GM19452 (cell line): ENCODE data around the gene GRIP2.

Experiments
- ATAC-seq: cut with Tn5 transposase; IDR thresholded peaks from one replicate; pipeline ENCODE4 v1.9.1; 2021; ENCODE audit not compliant: unreplicated experiment

The GRIP2 gene

DNA sequence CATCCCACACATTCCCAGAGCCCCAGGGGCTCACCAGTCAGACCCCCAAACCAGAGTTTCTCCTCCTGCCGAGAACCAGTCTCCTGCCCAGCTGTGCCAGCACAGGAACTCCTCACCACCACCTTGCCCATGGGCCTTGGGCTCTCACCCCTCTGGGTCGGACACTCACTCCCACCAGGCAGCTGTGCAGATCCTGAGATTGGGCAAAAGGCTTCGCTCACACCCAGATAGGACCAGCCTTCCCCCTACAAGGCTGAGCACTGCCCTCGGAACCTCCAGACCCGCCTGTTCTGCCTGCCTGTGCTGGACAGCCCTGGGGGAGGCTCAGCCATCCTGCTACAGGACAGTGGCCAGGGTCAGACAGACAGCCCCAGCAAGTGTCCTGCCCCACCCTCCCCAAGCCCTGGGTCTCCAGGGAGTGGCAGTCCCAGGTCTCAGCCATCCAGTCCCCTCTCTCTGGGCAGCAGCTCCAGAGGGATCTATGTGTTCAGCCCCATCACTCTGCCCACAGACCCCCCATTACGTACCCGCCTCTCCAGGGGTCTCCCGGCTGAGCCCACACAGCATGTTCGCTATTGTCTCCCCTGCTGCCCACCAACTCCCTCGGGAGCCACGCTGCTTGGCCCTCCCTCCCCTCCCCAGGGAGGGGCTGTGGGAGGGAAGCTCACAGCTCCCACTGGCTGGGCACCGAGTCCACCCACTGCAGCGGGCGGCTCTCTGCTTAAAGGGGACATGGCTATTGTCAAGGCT lies at the start of gene GRIP2:
Gene GRIP2 (minus strand): TSS at position 601 of the 750 bp plus-strand sequence. CDS start 34 bp downstream, at position 567.
- ATAC-seq = no peak

DNA sequence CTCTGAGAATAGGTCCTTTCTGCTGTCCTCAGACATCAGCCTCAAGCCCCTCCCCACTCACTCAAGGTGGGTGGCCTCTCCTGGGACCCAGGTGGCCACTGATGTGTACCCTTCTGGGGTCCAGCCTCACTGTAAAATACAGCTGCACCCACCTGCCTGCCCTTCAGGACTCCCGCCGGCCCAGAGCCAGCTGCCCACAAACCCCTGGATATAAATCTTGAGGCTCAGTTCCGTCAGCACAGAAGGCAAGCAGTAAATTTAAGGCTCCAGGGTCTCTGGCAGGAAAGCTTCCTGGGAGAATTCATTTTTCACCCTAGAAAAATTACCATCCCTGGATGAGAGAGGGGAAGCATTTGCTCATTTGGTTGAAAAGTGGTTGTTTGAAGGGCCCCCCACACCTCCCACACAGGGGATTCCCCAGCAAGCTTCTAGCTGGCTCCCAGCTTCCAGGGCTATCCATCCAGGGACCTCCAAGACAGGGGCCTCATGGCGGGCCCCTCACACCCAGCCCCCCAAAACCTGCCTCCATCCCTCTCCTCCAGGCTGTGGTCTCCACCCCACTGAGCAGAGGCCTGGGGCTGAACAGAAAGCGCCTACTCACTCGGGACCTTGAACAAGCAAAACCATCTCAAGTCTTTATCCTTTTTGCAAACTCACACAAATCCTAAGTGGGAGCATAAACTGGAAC lies 48.4 kb upstream of the GRIP2 start:
- ATAC-seq = no peak

DNA sequence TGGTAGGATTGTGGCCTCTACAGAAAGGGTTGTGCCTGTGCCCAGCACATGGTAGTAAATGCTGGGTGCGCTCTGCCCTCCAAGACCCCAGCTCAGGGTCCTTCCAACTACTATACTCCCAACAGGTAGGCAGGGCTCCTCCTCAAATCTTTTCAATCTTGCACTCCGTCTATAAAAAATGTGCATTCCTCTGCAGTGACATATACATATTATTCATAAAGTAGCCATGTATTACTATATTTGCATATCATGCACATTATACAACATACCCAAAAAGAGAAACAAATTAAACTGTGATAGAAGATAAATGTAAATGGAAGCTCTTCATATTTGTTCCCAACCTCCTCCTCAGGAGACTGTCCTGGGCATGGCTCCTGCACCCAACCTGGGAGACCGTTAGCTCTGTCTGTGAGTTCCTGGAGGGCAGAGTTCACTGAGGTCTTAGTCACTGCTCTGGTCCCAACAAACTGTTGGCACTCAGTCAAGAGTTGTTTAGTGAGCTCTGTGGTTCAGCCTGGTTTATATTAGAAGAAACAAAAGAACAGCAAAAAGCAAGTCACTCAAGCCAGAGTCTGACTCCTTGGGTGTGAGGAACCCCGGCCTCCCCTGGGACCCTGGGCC lies 47.7 kb upstream of the GRIP2 start:
- no peak for ATAC-seq

DNA sequence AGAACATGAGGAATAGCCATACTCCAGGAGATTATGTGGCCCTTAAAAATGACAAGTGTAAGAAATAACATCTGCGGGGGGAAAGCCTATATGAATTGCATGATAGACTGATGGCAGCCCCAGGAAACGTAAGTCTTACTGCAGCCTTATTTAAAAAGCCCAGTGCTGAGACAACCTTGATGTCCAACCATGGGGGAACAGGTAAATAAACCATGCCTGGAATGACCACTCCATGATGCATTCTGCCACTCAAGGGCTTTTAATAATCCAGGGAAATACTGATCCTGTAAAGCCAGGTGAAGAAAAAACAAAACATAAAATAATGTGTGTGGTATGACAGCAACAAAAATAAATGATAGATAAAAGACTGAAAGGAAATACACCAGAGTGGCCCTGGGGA lies 46.5 kb upstream of the GRIP2 start:
- no peak for ATAC-seq

DNA sequence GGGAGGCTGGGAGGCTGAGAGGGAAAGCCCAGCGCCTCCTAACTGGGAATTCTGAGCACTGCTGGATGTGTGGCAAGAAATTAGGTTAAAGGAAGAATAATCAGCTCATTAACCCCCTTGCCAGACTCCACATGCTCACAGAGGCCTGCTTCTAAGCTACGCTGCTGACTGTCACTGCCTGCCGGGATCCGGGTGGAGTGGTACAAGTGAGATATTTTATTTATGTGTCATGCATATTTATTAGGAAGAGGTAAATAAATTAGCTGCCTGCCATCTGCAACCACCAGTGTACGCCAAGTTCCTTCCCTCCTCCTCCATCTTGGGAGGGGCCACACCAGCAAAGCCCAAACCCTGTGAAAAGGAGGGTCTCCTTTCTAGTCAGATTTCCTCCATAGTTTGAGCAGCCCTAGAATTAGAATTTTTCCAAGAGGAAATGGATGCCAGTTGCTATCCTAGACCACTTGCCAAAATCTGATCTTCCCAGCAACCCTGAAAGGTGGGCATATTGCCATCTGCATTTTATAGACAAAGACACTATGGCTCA lies 43.5 kb upstream of the GRIP2 start:
- ATAC-seq = no peak

DNA sequence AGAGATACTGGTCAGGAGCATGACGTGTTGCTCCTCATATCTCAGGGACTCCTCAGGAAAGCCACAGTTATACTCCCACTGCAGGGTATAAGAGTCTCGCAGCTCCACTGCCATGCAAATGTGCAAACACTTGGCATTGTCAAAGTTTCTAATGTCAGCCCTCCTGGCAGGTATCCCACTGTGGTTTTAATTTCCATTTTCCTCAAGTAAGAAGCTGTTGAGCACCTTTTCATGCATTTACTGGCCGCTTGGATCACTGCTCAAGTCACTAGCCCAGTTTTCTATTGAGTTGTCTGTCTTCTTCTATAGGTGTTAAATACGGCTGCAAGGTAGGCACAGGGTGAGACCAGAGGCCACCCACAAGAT lies 41.9 kb upstream of the GRIP2 start:
- no peak for ATAC-seq

DNA sequence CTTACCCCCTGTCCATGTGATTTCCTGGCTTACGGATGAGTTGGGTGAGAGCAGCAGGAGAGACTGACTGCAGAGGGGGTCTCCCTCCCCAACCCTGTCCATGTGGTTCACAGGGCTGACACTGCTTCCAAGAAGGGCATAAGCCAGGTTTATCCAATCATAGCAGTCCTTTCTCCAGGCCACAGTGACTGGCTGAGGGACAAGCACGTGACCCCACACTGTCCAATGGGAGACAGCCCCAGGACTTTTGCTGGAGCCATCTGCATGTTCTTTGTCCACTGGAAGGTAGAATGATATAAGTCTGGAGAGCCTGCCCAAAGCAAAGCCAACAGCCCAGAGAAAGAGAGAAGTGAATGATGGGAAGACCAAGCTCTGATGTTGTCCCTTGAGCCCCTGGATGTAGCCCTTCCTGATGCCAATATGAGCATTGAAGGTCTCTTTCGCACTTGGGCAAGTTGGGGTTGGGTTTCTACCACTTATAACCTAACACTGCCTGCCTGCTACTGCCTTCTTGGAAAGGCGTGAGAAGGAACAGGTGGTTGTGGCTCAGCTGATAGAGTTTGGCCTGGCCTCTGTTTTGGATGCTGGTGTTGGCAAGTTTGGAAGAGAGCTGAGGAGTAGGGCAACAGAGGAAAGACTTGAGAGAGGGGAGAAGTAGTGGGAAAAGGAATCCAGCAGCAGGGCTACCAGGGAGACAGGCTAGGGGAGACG lies 41.3 kb upstream of the GRIP2 start:
- ATAC-seq = no peak

DNA sequence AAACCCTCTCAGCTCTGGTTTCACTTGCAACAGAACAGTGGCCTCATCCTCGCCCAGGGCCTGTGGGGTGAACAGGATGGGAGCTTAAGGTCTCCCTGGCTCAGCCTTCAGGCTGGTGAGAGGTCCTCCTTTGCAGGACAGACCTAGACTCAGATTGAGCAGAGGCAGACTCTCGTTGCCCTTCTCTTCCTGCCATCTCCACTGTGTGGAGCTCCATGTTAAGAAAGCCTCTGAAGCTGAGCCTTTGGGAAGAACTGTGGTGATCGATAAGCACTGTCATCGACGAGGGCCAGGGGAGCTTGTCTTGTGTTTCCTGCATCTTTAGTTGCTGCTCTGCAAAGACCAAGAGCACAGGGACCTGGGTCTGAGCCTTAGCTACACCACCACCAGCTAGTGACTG lies 37.8 kb upstream of the GRIP2 start:
- no peak for ATAC-seq

DNA sequence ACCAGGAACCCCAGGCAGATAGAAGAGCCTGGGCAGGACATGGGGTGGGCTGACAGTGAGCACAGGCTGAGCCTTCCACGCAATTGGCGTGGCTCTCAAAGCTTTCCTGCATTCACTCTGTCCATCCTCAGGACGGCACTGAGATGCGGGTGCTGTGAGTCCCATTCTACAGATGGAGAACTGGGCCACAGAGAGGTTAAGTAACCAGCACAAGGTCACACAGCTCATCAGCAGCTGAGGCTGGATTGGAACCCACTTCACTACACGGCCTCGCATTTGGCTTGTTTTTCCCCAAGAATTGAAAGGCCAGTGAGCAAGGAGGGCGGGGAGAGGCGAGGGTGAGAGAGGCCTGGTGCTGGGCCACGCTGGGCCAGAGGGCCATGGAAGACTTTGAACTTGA lies 36.0 kb upstream of the GRIP2 start:
- no peak for ATAC-seq

DNA sequence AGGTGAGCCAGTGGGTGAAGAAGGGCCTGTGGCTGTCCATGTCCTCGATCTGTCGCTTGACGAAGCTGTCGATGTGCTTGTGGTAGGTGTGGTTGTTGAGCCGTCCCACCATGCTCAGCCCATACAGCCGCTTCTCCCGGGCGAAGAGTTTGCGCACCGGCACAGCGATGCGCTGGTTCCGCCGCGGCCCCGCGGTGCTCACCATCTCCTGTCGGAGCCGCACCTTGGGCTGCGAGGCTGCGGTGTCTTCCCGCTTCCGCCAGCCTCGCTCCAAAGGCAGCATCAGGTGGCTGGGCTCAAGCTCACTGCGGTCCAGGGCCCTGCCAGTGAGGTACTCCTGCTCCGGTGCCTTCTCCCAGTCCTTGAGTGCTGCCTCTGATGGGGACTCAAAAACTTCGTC lies 34.0 kb upstream of the GRIP2 start:
- ATAC-seq = no peak

DNA sequence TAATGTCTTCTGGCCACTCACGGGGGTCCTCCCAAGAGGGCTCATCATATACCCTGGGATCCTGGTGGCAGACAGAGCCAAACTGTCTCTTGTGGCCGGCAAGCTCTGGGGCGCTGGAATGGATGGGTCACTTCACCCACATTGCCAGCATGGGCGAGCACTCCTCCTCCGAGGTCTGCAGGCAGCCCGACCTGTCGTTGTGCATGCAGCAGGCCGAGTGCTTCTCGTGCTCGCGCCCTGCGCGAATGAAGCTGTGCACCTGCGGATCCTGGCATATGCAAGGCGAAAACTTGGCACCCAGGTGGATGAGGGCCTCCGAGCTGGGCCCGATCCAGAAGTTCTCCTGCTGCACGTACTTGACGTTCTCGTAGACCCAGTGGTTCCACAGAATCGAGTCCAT lies 33.6 kb upstream of the GRIP2 start:
- ATAC-seq = no peak

DNA sequence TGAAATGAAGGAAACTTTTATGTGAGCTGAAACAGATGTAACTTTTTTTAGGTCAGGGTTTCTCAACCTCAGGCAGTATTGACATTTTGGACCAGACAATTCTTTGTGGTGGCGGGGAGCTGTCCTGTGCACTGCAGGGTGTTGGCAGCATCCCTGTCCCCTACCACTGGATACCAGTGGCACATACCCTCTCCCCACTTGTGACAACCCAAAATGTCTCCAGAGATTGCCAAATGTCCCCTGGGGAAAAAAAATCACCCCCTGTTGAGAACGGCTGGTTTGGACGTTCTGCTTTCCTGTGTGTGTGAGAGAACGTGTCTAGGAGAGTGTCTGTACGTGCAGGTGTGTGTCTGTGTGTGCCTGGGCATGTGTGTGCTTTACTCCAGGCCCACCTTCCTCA lies 30.7 kb upstream of the GRIP2 start:
- ATAC-seq = no peak

DNA sequence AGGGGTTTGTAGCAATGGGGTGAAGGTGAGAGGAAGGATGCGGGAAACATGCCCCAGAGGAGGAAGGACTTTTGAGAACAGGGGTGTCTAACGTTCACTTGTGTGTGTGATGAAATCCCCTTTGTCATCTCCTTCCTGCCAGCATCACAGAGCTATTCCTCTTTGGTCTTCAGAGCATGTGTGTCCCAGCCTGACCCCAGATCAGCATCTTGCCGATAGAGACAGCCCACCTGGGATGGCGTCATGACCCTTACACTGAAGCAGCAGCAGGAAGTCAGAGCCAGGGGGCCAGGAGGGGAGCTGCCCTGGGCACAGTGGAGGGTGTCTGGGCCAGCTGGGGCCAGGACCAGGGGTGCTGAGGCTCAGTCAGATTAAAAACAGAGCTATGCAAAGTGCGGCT lies 29.9 kb upstream of the GRIP2 start:
- no peak for ATAC-seq

DNA sequence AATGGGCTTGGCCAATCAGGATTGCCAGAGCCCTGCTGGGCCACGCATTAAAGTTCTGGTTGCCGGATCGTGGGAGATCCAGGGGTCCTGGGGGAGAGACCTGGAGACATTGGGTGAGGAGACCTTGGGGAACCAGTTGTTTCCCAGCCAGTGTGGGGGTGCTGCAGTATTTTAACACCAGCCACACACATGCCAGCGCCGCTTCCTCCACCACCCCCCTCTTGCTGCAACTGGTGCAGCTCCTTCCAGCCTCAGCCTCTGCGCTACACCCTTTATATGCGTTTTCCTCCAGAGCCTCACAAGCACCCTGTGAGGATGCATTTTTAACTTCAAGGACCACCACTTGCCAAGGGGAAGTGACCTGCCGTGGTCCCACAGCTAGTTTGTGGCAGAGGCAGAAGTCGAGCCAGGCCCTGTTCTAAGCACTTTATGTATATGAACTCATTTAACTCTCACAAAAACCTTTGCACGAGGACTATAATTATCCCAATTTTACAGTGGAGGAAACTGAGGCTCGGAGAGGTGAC lies 29.4 kb upstream of the GRIP2 start:
- no peak for ATAC-seq

DNA sequence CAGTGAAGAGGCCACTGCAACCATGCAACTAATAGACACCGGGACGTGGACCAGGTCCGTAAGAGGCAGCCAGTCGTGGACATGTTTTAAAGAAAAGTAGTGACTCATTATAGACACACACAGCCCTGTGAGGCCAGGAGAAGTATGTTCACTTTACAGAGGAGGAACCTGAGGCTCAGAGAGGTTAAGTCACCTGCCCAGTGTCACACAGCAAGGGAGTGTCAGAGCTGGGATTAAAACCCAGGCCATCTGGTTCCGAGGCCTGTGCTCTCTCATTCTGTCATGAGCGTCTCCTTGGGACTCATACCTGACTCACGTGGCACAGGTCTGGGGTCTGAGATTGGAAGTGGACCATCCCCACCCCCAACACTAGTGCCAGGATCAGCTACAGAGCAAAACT lies 28.1 kb upstream of the GRIP2 start:
- ATAC-seq = no peak

DNA sequence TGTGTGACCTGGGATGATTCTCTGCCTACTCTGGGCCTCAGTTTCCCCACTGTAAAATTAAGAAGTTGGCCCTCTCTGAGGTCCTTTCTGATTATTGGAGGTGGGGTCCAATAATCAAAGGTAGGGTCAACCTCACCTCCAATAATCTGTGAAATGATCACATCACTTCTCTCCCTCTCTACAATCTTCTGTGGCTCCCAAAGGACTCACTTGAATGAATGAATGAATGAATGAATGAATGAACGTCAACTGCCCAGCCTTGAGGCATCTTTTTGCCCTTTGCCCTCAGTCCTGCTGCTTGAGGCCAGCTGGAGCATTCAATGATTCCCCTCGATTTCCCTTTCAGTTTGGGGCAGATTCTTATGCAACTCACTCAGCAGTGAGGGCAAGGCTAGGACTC lies 26.7 kb upstream of the GRIP2 start:
- ATAC-seq = no peak

DNA sequence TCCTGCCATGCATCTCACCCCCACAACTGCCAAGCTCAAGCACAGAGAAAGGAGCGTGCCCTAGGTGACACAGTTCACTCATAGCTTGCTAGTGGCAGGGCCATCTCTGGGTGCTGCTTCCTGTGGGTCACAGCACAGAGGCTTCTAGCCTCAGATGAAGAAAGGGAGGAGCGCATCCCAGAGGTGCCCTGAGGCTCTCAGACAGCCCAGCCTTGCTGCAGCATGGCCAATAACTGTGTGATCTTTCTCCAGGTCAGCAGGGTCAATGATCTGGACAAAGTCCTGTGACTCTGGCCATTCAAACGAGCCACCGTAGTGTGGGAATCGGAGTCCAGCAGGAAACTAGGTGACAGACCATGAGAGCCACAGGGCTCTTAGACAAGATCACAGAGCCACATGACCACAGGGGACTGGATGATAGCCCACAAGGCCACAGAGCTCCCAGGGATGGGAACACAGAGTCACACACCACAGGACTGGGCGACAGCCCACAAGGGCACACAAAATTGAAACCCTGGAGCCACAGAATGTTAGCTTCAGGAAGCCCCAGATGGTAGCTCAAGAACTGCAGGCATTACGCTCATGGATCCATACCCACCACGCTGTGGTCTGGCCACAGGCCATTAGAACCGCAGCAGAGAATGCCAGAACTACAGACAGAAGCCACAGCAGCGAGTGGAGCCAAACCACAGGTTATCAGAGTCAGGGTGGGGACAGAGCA lies 25.9 kb upstream of the GRIP2 start:
- no peak for ATAC-seq

DNA sequence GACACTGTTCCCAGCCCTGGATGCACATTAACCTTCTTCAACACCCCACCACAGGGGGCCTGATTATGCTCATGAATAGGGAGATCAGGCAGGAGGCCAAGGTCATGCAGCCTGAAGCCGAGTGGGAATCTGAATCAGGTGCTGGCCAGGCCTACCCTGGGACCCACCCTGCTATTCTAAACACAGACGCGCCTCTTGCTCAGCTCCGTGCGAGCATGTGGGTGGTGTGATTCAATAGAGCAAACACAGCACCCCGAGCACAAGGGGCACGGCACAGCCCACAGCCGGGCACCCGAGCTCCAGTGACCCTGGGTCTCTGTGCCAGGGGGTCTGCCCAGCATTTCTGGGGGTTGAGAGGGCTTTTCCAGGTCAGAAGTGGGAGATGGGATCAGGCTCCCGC lies 24.6 kb upstream of the GRIP2 start:
- ATAC-seq = no peak

DNA sequence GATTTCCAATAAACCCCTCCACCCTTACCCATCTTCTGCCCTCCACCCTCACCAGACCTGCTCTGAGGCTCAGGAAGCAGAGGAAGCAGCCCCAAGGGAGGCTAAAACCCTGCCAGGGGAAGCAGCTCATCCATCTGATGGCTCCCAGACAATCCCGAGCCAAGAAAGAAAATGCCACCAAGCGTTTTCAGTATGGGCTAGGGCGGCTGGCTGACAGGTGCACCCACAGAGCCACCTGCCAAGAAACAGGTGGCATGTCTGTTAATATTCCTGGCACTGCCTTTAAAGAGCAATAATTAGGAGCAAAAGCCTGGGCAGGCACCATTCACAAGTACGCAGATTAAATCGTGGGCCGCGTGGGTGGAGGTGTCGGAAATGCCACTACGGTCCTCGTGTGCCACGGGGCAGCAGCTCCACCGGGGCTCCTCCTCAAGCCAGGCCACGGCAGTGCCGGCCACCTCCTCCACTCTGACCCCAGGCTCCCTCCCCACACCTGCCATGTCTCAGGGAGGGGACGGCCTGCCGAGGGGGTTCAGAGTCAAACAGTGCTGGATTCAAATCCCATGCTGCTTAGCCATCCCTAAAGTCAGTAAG lies 23.9 kb upstream of the GRIP2 start:
- no peak for ATAC-seq
